NOMO-1 (cell line): ENCODE results near the gene AOPEP.

Experiments
- DNase-seq, 2 experiments: peaks; one replicate each; lab custom pipeline; 2025; ENCODE audit not compliant: unreplicated experiment in 2 of 2; lab: John Stamatoyannopoulos, UW

AOPEP gene

DNA sequence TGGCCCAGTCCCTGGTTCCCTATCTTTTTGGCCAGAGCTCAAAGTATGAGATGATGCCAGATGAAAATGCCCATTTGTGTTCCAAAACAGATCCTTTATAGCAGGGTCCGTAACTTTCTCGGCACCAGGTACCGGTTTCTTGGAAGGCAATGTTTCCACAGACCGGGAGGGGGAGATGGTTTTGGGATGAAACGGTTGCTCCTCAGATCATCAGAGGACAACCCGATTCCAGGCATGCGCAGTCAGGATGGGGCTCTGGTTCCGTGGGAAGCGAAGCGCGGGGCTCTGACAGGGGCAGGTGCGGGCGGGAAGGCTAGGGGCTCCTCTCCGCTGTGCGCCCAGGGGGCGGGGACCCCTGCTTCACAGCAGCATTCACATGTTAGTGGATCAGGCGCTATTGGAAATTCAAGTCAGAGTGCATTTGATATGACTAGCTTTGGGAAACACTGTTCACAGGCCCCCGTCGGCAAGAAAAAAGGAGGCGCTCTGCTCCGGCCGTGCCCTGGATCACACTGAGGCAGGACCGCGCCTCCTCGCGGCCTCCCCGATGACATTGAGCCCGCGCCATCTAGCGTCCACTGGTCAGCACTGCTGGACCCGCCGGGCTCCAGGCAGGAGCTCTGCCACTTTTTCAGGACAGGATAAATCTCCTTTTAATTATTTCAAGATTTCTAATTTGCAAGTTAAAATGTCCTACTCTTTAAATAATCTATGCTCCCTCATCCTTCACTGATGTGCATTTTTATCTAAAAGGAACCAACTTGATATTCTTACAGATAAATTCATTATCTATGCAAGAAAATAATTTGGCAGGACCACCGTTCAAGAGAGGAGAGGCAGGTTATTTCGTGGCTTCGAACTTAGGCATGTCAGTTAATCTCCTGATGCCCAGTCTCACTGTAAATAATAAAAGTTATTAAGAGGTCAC is 401.0 kb downstream of the AOPEP start:
- DNase-seq = peak; percentile 26 to 41

DNA sequence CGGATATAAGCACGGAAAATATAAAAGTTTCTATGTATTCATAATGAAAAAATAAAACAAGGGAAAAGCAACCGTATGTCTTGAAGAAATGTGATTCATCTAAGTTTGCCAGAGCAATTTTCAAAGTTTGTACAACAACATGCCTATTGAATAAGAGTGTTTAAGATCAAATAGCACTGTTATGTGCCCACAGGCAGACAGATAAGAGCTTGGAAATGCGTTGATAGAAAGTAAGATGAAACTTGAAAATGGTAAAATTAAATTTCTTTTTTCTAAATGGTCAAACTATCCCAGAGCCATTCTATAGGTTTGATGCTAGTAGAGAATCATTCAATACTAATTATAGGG is 401.7 kb downstream of the AOPEP start:
- DNase-seq = no peak

DNA sequence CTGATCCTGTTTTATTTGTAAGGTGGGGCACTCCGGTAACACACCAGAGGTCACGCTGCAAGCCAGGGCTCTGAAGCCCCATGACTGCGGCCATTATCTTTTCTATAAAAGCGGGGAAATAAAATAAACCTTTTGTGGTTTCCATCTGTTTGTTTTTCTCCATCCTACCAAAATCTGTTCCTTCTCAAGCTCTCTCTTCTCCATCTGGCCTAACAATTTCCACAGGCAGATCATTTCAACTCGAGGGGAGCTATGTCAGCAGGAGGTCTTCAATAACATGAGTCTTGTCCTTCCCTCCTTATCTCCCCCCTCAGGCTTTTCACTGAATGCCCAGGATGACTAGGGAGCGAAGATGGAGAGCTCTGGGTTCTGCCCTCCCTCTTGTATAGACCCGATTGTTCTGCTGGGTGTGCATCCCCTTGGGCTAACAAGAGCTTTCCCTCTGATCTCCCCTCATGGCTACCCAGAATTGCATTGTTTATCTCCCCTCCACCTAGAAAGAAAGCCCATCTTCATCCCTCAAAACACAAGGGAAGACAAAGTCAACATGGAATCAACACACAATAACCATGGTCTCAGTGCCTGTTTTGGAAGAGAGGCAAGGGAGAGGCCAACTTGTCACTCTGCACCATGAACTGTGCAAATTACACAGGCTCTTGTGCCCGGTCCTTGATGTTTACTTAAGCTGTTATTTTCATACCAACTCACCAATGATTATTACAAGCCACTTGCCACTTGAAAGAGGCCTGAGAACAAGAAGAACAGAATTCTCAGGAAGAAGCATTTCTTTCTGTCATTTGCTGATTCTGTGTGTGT is 403.2 kb downstream of the AOPEP start:
- no peak for DNase-seq

DNA sequence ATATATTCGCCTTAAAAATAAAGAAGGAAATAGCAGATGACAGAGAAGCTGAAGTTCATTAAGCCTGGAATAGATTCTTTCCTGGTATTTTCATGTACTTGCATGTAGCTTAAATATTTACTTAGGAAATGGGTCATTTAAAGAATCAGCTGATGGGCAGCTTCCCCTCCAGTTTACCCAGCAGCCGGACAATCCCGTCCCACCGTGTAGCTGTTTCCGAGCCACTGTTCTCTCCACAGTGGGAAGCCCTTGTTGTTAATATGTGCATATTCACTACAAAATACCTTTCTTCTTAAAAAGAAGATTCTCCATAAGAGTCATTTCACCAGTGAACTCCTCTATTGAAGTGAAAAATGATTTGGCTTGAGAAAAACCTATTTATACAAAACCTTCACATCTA is 404.0 kb downstream of the AOPEP start:
- DNase-seq = no peak

DNA sequence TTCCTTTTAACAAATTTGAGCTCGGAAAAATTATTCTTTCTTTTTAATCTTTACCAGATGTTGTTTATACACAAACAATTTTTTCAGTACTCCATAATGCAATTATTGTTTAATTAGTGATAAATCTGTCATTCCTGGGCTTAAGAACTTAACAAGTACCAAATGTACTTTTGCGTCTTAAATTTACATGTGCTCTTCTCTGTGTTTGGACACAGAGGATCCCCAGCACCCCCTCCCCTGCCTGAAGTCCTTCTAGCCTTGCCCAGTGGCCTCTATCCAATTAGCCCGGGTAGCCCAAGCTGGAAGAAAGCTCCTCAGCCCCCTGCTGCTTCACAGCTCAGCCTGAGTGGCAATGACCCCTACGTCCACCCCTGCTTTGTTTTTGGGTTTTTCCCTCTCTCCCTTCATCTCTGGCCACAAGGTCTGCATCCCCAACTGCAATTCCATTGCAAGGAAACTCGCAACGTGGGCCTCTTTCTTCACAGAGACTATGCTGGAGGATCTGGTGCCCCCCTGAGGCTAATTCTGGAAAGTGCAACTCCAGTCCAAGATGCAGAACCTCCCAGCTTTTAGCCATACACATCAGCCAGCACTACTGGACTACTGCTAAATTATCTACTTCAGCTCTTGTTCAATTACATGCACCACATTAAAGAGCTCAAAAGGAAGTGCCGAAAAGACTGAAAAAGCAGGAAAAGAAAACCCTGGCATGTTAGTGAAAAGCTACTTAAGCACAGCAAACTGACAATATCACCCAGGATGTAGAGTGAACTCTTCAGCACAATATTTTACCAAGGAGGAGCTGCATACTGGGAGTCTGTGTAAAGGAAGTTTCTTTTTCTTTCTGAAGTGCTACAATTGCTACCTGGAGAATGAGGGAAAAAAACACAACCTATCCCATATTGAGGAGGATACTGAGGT is 404.8 kb downstream of the AOPEP start:
- DNase-seq = peak; percentile 8 to 20

DNA sequence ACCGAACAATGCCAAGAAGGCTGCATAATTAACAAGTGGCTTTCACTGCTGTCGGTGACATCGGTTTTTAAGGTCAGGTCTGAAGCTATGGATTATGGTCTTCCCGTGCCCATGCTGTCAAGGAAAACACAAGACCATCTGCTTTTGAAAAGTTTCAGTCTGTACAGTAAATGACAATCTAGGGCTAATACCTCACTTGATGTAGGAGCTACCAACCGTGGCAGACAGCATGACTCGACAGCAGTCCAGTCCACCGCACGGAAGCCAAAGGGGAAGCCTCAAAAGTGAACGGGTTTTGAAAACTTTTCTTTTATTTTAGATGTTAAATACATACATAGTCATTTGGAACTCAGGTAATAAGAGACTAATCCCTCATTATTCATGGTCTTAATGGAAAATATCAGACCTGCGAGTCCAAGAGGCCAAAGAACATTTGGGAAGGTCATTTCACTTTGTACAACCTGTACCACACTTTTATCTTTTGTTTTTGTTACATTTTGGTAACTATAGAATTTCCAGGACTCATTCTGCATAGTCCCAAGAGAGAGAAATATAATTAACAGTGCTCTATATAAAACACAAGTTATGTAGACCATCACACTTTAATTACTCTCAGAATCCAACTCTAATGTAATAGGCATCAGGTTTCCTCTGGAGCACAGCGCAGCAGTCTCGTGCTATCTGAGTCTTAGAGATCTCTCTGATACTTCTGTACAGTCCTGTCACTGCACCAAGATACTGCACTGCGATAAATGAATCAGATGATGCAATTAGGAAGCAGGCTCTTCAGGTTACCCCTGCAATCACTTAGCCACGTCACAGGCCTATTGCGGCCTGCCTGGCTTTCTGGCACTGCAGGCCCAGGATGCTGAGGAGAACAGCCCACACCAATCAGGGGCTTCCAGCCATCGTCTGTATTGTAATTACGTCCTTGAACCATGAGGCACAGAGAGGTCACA is 406.1 kb downstream of the AOPEP start:
- DNase-seq = no peak

DNA sequence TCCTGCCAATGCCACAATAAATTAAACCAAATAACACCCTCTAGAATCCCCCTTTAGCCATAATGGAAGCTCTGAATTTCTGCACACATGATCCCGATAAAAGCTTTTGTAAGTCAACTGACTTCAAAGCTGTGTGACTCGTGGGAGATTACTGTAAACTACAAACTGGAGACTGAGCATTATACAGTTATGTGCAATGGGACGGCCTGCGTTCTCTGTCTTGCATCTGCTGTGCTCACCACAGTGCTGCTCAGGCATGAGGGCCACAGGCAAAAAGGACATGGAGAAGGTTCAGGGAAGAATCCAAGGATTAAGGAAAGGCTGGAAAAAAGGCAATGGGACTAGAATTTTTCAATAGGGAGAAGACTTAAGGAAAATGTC is 406.8 kb downstream of the AOPEP start:
- no peak for DNase-seq

DNA sequence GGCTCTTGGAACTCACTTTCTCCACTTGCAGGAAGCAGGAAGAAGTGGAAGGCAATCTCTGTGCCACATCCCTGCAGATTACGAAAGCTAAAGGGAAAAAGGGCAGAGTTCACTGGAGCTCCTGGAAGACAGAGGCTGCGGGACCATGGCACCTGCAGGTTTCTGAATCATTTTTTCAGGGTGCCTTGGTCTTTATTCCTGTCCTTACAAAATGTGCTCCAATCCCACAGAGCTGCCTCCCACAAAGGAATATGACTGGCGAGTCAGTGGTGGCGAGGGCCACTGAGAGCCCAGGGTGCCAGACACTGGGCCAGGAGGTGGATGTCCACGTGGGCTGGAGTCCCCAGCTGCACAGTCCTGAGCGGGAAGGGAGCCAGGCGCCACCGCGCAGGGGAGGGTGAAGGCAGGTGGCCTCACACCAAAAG is 408.0 kb downstream of the AOPEP start:
- DNase-seq = no peak

DNA sequence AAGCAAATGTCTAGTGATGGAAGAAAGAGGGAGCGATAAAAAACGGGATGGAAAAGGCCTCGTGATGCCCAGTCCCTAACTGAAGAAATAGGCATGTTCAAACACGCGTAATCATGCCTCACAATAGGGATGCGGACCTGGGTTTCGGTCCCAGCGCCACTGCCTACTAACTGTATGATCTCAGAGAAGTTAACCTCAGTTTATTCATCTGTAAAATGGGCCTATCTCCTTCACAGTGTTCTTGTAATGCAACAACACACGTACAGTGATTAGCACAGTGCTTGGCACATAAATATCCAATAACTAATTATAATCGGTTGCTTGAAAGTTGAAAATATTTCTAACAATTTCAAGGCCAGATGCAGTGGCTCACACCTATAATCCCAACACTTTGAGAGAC is 409.3 kb downstream of the AOPEP start:
- DNase-seq = no peak
